Right lung (tissue), 10 donors: ENCODE measurements around the gene SPTB. TPM values are rescaled to one million over a fixed set of nuclear protein-coding genes. Genes with fewer than 3 reads are reported as not detected.
"Not testable (repeated sequence)": the region's sequence is repeated elsewhere in the genome, so short reads cannot be mapped to it uniquely, and the experiment has no call there.

ENCODE experiments used
- DNase-seq, 2 donors: peaks; one replicate each; pipeline ENCODE4 v3.0.0-alpha.2; 2013
- long read RNA-seq, 8 donors: transcript quantifications; one replicate each; lab custom pipeline, GENCODE V29; 2026
- polyA plus RNA-seq, 5 donors: library from polyadenylated mRNA; unstranded; fragments of 120-200 nt; gene quantifications; one replicate each; pipeline versions ENCODE4 v1.2.1 to v1.2.3, GENCODE V29; 2013; ENCODE audit warnings: inconsistent platforms in 1 of 5, low replicate concordance in 1 of 5; ENCODE audit not compliant: insufficient read length in 5 of 5, insufficient read depth in 1 of 5

The SPTB gene
- polyA plus RNA-seq = 1 to 10 TPM; 2.7 to 8.0 (median 4.3) TPM
- long read RNA-seq, donor 1, partial matches to known transcripts = 12 of 12 reads
- long read RNA-seq, donor 1, other reads (novel, unspliced or antisense) = 0 of 12 reads
- long read RNA-seq, donor 2 = 0 reads
- long read RNA-seq, donor 3 = 0 reads
- long read RNA-seq, donor 4 = 0 reads
- long read RNA-seq, donor 5, partial matches to known transcripts = 7 of 7 reads
- long read RNA-seq, donor 5, other reads (novel, unspliced or antisense) = 0 of 7 reads
- long read RNA-seq, donor 6 = 0 reads
- long read RNA-seq, donor 7 = 0 reads
- long read RNA-seq, donor 8 = 0 reads

GRCh38 chr14:64879635-64880220 lies at the start of gene SPTB:
SPTB (minus strand) TSS chr14:64879907; CDS start chr14:64823094, 56,813 bp downstream.
- DNase-seq = peak; percentile 6 to 12

- DNase-seq = no peak
Measured at GRCh38 chr14:64929014-64929359, 49.3 kb upstream of the SPTB start.

- DNase-seq = no peak
Measured at GRCh38 chr14:64928239-64929013, 48.7 kb upstream of the SPTB start.

- no peak for DNase-seq
Measured at GRCh38 chr14:64927031-64927430, 47.3 kb upstream of the SPTB start.

GRCh38 chr14:64926398-64926995 lies 46.8 kb upstream of the SPTB start:
- DNase-seq = no peak

GRCh38 chr14:64923015-64923414 lies 43.3 kb upstream of the SPTB start:
- no peak for DNase-seq

- DNase-seq = no peak
Measured at GRCh38 chr14:64920465-64920864, 40.8 kb upstream of the SPTB start.

- DNase-seq = no peak
Measured at GRCh38 chr14:64919618-64920017, 39.9 kb upstream of the SPTB start.

GRCh38 chr14:64919215-64919614 lies 39.5 kb upstream of the SPTB start:
- no peak for DNase-seq

- no peak for DNase-seq
Measured at GRCh38 chr14:64918216-64918615, 38.5 kb upstream of the SPTB start.

GRCh38 chr14:64915797-64916196 lies 36.1 kb upstream of the SPTB start:
- DNase-seq = no peak

- DNase-seq = no peak
Measured at GRCh38 chr14:64915029-64915424, 35.3 kb upstream of the SPTB start.

- peak; percentile 95 to 97 for DNase-seq
Measured at GRCh38 chr14:64914237-64915028, 34.7 kb upstream of the SPTB start, which contains the start of gene CHURC1. CHURC1 (plus strand) TSS chr14:64914455; CDS start chr14:64914496, 41 bp downstream.

- DNase-seq = not testable (repeated sequence)
Measured at GRCh38 chr14:64913477-64913876, 33.8 kb upstream of the SPTB start.

- DNase-seq = no peak
Measured at GRCh38 chr14:64912261-64912660, 32.6 kb upstream of the SPTB start.

GRCh38 chr14:64910847-64911495 lies 31.3 kb upstream of the SPTB start:
- DNase-seq = no peak

GRCh38 chr14:64906022-64906421 lies 26.3 kb upstream of the SPTB start:
- no peak for DNase-seq

GRCh38 chr14:64899958-64900357 lies 20.3 kb upstream of the SPTB start:
- no peak for DNase-seq

GRCh38 chr14:64891839-64892375 lies 12.2 kb upstream of the SPTB start:
- peak in 1 of 2 donors; percentile 42 for DNase-seq

- DNase-seq = no peak
Measured at GRCh38 chr14:64891173-64891838, 11.6 kb upstream of the SPTB start.
